GM12878 (cell line): ENCODE results near the gene RGS5. TPM values are rescaled to one million over a fixed set of nuclear protein-coding genes. Genes with fewer than 3 reads are reported as not detected.

Source experiments
- ATAC-seq: fragments of 200-7000 bp; cut with Tn5 transposase; 3 replicates; pipeline ENCODE4 v1.9.1; 2020; ENCODE audit warnings: mild to moderate bottlenecking, moderate library complexity
- BruUV-seq: library from RNA; stranded (reverse); fragments of 400-500 nt; replicated peaks from 2 replicates; lab custom pipeline; 2021; lab: Mats Ljungman, UMichigan
- CTCF ChIA-PET: fragments of 300-600 bp; sonication (Branson Sonifier 250); formaldehyde crosslinking; extraction: SDS; loops from one replicate; lab custom pipeline; 2021; ENCODE audit warnings: inconsistent platforms; lab: Yijun Ruan, JAX
- POLR2A ChIA-PET: fragments of 350-600 bp; formaldehyde crosslinking; extraction: SDS; loops from one replicate; lab custom pipeline; 2021; ENCODE audit warnings: inconsistent platforms; lab: Charles Lee
- RAD21 ChIA-PET: fragments of 300-600 bp; sonication (Branson Sonifier 250); formaldehyde crosslinking; loops from one replicate; lab custom pipeline; 2023; ENCODE audit warnings: antibody characterized with exemption; ENCODE audit not compliant: unreplicated experiment; lab: Charles Lee
- SMC1A ChIA-PET: fragments of 300-600 bp; sonication (Branson Sonifier 250); formaldehyde crosslinking; loops from one replicate; lab custom pipeline; 2023; ENCODE audit not compliant: unreplicated experiment, uncharacterized antibody; lab: Charles Lee
- DNase-seq: peaks from one replicate; pipeline ENCODE4 v3.0.0-alpha.2; 2011; ENCODE audit warnings: low read depth, low spot score
- FAIRE-seq: peaks from 3 replicates; lab custom pipeline; 2011; peaks lifted over from hg19 to GRCh38; lab: Jason Lieb, UNC
- H2AFZ ChIP-seq: 2 replicates; pipeline ENCODE4 v1.6.0; 2011; ENCODE audit warnings: low read depth, low read length, control low read depth; ENCODE audit not compliant: control insufficient read depth
- H3K27ac ChIP-seq: 2 replicates; pipeline ENCODE4 v1.5.1; 2011; ENCODE audit warnings: control low read depth; ENCODE audit not compliant: control insufficient read depth, insufficient read depth
- H3K27me3 ChIP-seq, 2 experiments: replicated peaks in 1 of 2; 2 replicates each; pipeline versions ENCODE4 v1.6.0 to v1.6.1; 2011; ENCODE audit warnings: low read length in 1 of 2; ENCODE audit not compliant: control insufficient read depth in 2 of 2, insufficient read depth in 2 of 2
- H3K36me3 ChIP-seq, 2 experiments: 2 replicates each; pipeline ENCODE4 v1.5.1; 2011; ENCODE audit warnings: low read length in 1 of 2; ENCODE audit not compliant: control insufficient read depth in 2 of 2, insufficient read depth in 2 of 2
- H3K4me1 ChIP-seq: 2 replicates; pipeline ENCODE4 v1.6.1; 2011; ENCODE audit warnings: mild to moderate bottlenecking, low read length, moderate library complexity, mixed read lengths; ENCODE audit not compliant: control insufficient read depth, insufficient read depth
- H3K4me2 ChIP-seq: 2 replicates; pipeline ENCODE4 v1.6.0; 2011; ENCODE audit warnings: control low read depth; ENCODE audit not compliant: control insufficient read depth, insufficient read depth
- H3K4me3 ChIP-seq: fragments of 200-600 bp; sonication (generic); 2 replicates; pipeline ENCODE4 v1.5.1; 2016
- H3K79me2 ChIP-seq: 2 replicates; pipeline ENCODE4 v1.6.0; 2011; ENCODE audit warnings: low read length; ENCODE audit not compliant: control insufficient read depth, insufficient read depth
- H3K9ac ChIP-seq: 2 replicates; pipeline ENCODE4 v1.8.0; 2011; ENCODE audit warnings: low read length, control low read depth, mixed read lengths; ENCODE audit not compliant: control insufficient read depth, insufficient read depth
- H3K9me3 ChIP-seq: replicated peaks from 3 replicates; pipeline ENCODE4 v1.5.1; 2011; ENCODE audit warnings: mild to moderate bottlenecking, low read length; ENCODE audit not compliant: control insufficient read depth, insufficient read depth
- H4K20me1 ChIP-seq: 2 replicates; pipeline ENCODE4 v1.6.0; 2011; ENCODE audit not compliant: control insufficient read depth, insufficient read depth
- BHLHE40 ChIP-seq, 2 experiments: fragments of 450-650 bp in 1 of 2; IDR thresholded peaks; 2 replicates each; pipeline ENCODE4 v1.6.1; 2011 to 2017; ENCODE audit warnings: low read depth in 2 of 2, borderline replicate concordance in 1 of 2, improper control_type of control experiment in 1 of 2, low read length in 1 of 2, mild to moderate bottlenecking in 1 of 2
- IRF4 ChIP-seq: IDR thresholded peaks from 2 replicates; pipeline ENCODE4 v1.6.1; 2011; ENCODE audit warnings: low read depth, low read length
- JUND ChIP-seq: IDR thresholded peaks from 2 replicates; pipeline ENCODE4 v1.6.1; 2012; ENCODE audit warnings: low read depth, mild to moderate bottlenecking, low read length, improper control_type of control experiment, moderate library complexity
- MYB ChIP-seq: fragments of 150-350 bp; IDR thresholded peaks from 2 replicates; pipeline ENCODE4 v1.6.1; 2014; ENCODE audit warnings: mild to moderate bottlenecking, low read depth, low read length, borderline replicate concordance
- NR2C1 ChIP-seq: fragments of 450-650 bp; IDR thresholded peaks from 2 replicates; pipeline ENCODE4 v1.6.1; 2017; ENCODE audit warnings: antibody characterized with exemption, mild to moderate bottlenecking, moderate library complexity
- NR2F1 ChIP-seq: fragments of 450-650 bp; conservative IDR thresholded peaks from 2 replicates; pipeline ENCODE4 v1.6.1; 2017; ENCODE audit warnings: mild to moderate bottlenecking
- PAX8 ChIP-seq: fragments of 450-650 bp; IDR thresholded peaks from 2 replicates; pipeline ENCODE4 v1.6.1; 2017; ENCODE audit warnings: mild to moderate bottlenecking, moderate library complexity
- RBBP5 ChIP-seq: fragments of 200-600 bp; sonication (generic); conservative IDR thresholded peaks from 2 replicates; pipeline ENCODE4 v1.6.1; 2016
- RFX5 ChIP-seq: IDR thresholded peaks from 2 replicates; pipeline ENCODE4 v1.6.1; 2011; ENCODE audit warnings: low read depth, low read length, improper control_type of control experiment
- RUNX3 ChIP-seq: IDR thresholded peaks from 2 replicates; pipeline ENCODE4 v1.6.1; 2012; ENCODE audit warnings: low read length, inconsistent platforms
- SUZ12 ChIP-seq: fragments of 200-600 bp; sonication (generic); IDR thresholded peaks from one replicate; pipeline ENCODE4 v1.6.1; 2018; ENCODE audit warnings: antibody characterized with exemption, mild to moderate bottlenecking; ENCODE audit not compliant: unreplicated experiment
- ZBED1 ChIP-seq: IDR thresholded peaks from 2 replicates; pipeline ENCODE4 v1.6.1; 2016; ENCODE audit warnings: borderline replicate concordance
- ZNF384 ChIP-seq: IDR thresholded peaks from 2 replicates; pipeline ENCODE4 v1.6.1; 2012; ENCODE audit warnings: low read depth, mild to moderate bottlenecking, low read length, improper control_type of control experiment, borderline replicate concordance
- WGBS: methylation state at CpG from one replicate; pipeline ENCODE4 v1.1.6; 2016; ENCODE audit warnings: low lambda C conversion rate; ENCODE audit not compliant: insufficient replicate concordance, insufficient coverage; ENCODE audit errors: missing lambda C conversion rate; 5-methylcytosine and 5-hydroxymethylcytosine counted together
- in situ Hi-C: fragments of 300-500 bp; cut with MboI; formaldehyde crosslinking; loops from 9 replicates; pipeline ENCODE4 v1.14.3; 2018; ENCODE audit warnings: mixed read lengths
- intact Hi-C: fragments of 100-400 bp; cut with micrococcal nuclease; formaldehyde crosslinking; loops from one replicate; pipeline ENCODE4 v1.14.2; 2022; ENCODE audit not compliant: unreplicated experiment
- polyA plus RNA-seq, 11 experiments: library from polyadenylated mRNA; depleted of rRNA in 4 of 11; unstranded in 6 of 11; stranded (reverse) in 5 of 11; fragments of >200 nt; fragmentation: Nextera tagmentation in 4 of 11; fragmentation: Illumina TruSeq in 1 of 11; extraction: Ambion mirVana in 4 of 11; extraction: Trizol in 1 of 11; gene quantifications; 1 replicate in 1 of 11; 2 replicates in 10 of 11; pipeline versions ENCODE4 v1.2.1 to v1.2.3, GENCODE V29; 2011 to 2016; ENCODE audit warnings: inconsistent platforms in 2 of 11, missing spikeins in 2 of 11, low read depth in 1 of 11
- total RNA-seq, 4 experiments: library from RNA; depleted of rRNA in 3 of 4; stranded (reverse); fragments of >200 nt in 3 of 4; fragmentation: Illumina TruSeq in 1 of 4; extraction: Trizol in 1 of 4; gene quantifications; 2 replicates each; pipeline versions ENCODE4 v1.2.1 to v1.2.3, GENCODE V29; 2013 to 2021
- TF ChIP-seq, protein P1 (sequence below): IDR thresholded peaks from 2 replicates; pipeline ENCODE4 v1.6.1; 2011; ENCODE audit warnings: low read depth, mild to moderate bottlenecking, low read length, moderate library complexity, borderline replicate concordance; ENCODE audit errors: extremely low read depth
- TF ChIP-seq, protein P2 (sequence below): fragments of 450-650 bp; IDR thresholded peaks from 2 replicates; pipeline ENCODE4 v1.6.1; 2017; ENCODE audit warnings: mild to moderate bottlenecking, low read depth, inconsistent platforms; ENCODE audit not compliant: poor library complexity, severe bottlenecking

Gene RGS5
- total and polyA plus RNA-seq, 10 of the 15 experiments (the other 5 are each of a cell fraction or from before 2014, with no cell fraction given), result 0.63 to 7.4 (median 2.8) TPM

- FAIRE-seq, result no peak
- no peak overlapping the region for H3K9ac ChIP-seq
These were observed 29.6 kb downstream of the RGS5 start for GRCh38 chr1:163173121-163173520.

DNA sequence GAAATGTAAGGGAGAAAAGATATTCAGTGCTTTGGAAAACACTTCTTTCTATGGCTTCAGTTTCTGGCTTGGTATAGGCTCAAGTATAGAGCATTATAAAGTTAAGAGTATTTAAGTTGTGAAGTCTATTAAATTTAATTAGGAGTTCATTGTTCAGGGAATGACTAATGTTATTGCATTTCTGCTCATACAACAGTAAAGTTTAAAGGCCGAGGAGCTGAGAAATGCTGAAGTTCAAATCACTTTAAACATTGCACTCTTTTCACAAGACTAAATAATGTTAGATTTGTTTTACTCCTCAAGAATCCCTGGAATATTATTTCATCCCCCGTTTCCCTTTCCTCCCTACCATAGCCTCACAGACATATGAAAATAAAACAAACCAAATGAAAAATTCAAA lies 30.1 kb downstream of the RGS5 start:
- H3K4me1 ChIP-seq, result no peaks in the 10 kb centered on the region
- H4K20me1 ChIP-seq, result no peaks in the 10 kb centered on the region
- H3K4me2 ChIP-seq, result no peak overlapping the region
- no TSS peak for BruUV-seq
- in situ Hi-C loops, result loop anchor here (10.0 kb wide), 1 partner anchor 318 kb away; no protein-coding TSS in a partner anchor
- ChIA-PET RAD21 (no interaction called here), CTCF (interaction anchor here (0.9 kb wide), 1 partner anchor 324 kb away, joined by 3 read pairs; no protein-coding TSS in a partner anchor), SMC1A (no interaction called here), POLR2A (no interaction called here)
- DNase-seq (no peak), ATAC-seq (no peak), FAIRE-seq (no peak)
- no peak overlapping the region for H3K9ac ChIP-seq
- H3K9me3 ChIP-seq, result no peaks in the 10 kb centered on the region
- H3K27ac ChIP-seq, result no peak overlapping the region
- WGBS, result 17% methylated on average over 2 of the region's 2 CpGs
- no peak overlapping the region for H3K4me3 ChIP-seq
- intact Hi-C loops, result no loop called here
- H3K36me3 ChIP-seq, result no peaks in the 10 kb centered on the region
- H3K79me2 ChIP-seq, result no peaks in the 10 kb centered on the region
- H3K27me3 ChIP-seq, result no peaks in the 10 kb centered on the region
- no peak overlapping the region for H2AFZ ChIP-seq
- TF ChIP-seq ZBED1 (no peak), BHLHE40 (IDR thresholded peaks at IDR 0.05; ENCODE audit: borderline replicate concordance in 1 of 2, low read depth in 2 of 2, low read length in 1 of 2) (no peak), MYB (no peak), NR2C1 (no peak), IRF4 (no peak), SUZ12 (no peak), JUND (no peak), RBBP5 (no peak), PAX8 (no peak), NR2F1 (no peak), RUNX3 (no peak)
- TF ChIP-seq, protein P1, sequence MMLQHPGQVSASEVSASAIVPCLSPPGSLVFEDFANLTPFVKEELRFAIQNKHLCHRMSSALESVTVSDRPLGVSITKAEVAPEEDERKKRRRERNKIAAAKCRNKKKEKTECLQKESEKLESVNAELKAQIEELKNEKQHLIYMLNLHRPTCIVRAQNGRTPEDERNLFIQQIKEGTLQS, result no peak

More at GRCh38 chr1:163173121-163173520, 29.6 kb downstream of the RGS5 start:
- H4K20me1 ChIP-seq, result no peaks in the 10 kb centered on the region
- in situ Hi-C loops, result loop anchor here (10.0 kb wide), 1 partner anchor 318 kb away; no protein-coding TSS in a partner anchor
- no peak overlapping the region for H3K27ac ChIP-seq
- no peaks in the 10 kb centered on the region for H3K4me1 ChIP-seq
- H3K4me3 ChIP-seq, result no peak overlapping the region
- DNase-seq, result no peak
- ChIA-PET RAD21 (no interaction called here), CTCF (interaction anchor here (0.9 kb wide), 1 partner anchor 325 kb away, joined by 3 read pairs; no protein-coding TSS in a partner anchor)
- BruUV-seq, result no TSS peak
- no peaks in the 10 kb centered on the region for H3K27me3 ChIP-seq
- no peaks in the 10 kb centered on the region for H3K36me3 ChIP-seq
- no peak overlapping the region for H3K4me2 ChIP-seq
- H3K9me3 ChIP-seq, result no peaks in the 10 kb centered on the region
- 23% methylated on average over 4 of the region's 4 CpGs for WGBS
- TF ChIP-seq RFX5 (no peak), ZNF384 (no peak)
- TF ChIP-seq, protein P2, sequence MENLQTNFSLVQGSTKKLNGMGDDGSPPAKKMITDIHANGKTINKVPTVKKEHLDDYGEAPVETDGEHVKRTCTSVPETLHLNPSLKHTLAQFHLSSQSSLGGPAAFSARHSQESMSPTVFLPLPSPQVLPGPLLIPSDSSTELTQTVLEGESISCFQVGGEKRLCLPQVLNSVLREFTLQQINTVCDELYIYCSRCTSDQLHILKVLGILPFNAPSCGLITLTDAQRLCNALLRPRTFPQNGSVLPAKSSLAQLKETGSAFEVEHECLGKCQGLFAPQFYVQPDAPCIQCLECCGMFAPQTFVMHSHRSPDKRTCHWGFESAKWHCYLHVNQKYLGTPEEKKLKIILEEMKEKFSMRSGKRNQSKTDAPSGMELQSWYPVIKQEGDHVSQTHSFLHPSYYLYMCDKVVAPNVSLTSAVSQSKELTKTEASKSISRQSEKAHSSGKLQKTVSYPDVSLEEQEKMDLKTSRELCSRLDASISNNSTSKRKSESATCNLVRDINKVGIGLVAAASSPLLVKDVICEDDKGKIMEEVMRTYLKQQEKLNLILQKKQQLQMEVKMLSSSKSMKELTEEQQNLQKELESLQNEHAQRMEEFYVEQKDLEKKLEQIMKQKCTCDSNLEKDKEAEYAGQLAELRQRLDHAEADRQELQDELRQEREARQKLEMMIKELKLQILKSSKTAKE, result no peak
- TF ChIP-seq, all 136 proteins: peak for 0
- SMC1A ChIA-PET, result no interaction called here
- intact Hi-C loops, result no loop called here
- ATAC-seq, result no peak
- no peak overlapping the region for H2AFZ ChIP-seq
- POLR2A ChIA-PET, result no interaction called here
- no peaks in the 10 kb centered on the region for H3K79me2 ChIP-seq
